ENCODE measurements around the gene RPS6KA4.

RPS6KA4 gene

DNA sequence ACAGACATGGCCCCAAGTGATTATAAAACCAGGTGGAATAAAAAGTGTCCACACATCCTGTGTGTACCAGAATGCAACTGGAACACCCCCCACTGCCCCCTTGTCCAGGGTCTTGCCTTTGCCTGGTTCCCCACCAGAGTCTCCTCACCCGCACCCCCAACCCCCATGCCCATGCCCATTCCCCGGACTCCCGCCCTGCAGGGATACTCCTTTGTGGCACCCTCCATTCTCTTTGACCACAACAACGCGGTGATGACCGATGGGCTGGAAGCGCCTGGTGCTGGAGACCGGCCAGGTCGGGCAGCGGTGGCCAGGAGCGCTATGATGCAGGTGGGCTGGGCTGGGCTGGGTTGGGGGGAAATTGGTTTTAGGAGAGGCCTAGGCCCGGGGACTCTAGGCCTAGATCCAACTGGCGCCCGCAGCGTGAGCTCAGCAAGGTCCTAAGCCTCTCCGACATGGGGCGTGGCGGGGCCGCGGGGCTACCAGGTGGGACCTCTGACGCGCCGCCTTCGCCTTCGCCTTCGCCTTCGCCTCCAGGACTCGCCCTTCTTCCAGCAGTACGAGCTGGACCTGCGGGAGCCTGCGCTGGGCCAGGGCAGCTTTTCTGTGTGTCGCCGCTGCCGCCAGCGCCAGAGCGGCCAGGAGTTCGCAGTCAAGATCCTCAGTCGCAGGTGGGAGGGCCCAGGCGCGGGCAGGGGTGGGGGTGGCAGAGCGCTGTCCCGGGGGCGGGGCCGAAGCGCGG, 9.1 kb downstream of the RPS6KA4 start:
- no peak for DNase-seq (ENCODE audit: low read depth)

DNA sequence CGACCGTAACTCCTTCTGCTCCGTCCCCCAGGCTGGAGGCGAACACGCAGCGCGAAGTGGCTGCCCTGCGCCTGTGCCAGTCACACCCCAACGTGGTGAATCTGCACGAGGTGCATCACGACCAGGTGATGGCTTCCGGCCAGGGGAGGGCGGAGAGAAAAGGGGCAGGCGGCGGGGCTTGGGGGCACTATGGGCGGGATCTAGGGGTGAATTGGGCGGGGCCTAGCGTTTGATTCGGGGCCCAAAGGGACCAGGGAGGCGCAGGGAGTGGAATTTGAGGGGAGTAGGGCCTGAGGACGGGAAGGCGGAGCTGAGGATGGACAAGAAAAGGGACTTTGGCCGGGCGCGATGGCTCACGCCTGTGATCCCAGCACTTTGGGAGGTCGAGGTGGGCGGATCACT, 9.7 kb downstream of the RPS6KA4 start:
- no peak for DNase-seq (ENCODE audit: low read depth)

DNA sequence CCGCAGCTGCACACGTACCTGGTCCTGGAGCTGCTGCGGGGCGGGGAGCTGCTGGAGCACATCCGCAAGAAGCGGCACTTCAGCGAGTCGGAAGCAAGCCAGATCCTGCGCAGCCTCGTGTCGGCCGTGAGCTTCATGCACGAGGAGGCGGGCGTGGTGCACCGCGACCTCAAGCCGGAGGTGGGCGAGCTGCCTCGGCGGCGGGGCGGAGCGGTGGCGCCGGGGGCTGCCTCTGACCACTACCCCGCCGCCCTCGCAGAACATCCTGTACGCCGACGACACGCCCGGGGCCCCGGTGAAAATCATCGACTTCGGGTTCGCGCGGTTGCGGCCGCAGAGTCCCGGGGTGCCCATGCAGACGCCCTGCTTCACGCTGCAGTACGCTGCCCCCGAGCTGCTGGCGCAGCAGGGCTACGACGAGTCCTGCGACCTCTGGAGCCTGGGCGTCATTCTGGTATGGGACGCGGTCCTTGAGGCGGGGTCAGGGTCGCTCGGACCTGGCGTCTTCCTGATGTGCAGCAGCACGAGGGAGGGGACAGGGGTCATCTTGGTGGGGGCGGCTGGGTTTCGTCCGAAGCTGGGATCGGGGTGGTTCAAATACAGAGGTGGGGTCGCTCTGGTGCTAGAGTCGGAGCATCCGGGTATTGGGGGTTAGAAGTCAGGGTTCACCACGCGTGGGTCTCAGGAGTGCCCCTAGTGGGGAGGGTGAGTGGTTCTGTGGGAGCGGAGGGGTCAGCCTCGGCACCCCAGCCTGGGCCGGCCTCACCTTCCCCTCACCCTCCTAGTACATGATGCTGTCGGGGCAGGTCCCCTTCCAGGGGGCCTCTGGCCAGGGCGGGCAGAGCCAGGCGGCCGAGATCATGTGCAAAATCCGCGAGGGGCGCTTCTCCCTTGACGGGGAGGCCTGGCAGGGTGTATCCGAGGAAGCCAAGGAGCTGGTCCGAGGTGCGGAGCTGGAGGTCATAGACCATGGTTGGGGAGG, 10.8 kb downstream of the RPS6KA4 start:
- DNase-seq (ENCODE audit: low read depth): no peak

DNA sequence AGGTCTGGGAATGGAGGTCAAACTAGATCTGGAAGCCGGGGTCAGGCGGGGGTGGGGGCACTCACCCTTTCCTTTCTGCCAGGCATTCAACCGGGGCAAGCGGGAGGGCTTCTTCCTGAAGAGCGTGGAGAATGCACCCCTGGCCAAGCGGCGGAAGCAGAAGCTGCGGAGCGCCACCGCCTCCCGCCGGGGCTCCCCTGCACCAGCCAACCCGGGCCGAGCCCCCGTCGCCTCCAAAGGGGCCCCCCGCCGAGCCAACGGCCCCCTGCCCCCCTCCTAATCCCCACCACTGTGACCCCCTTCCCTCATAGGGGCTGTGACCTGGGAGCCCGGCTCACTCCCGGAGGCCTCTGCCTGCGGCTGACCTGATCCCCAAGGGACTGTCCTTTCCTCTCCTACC, 12.2 kb downstream of the RPS6KA4 start:
- no peak for DNase-seq (ENCODE audit: low read depth)

DNA sequence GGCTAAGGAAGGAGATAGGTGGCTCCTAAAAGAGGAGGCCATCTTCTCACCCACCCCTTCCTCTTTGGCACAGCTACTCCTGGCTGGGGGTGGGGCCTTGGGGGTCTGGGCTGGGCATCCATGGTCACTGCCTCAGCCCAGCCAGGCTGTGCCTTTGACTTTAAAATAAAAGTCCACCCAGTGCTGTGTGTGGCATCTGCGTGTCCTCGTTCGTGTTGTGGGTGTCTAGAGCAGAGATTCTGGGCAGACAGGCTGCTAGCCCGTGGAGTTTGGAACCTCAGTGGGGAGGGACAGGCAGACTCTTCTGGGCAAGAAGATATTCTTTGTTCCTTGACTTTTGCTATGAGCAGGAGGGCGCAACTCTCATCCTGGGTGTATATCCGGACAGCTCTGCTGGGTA, 13.1 kb downstream of the RPS6KA4 start:
- DNase-seq (ENCODE audit: low read depth): no peak

DNA sequence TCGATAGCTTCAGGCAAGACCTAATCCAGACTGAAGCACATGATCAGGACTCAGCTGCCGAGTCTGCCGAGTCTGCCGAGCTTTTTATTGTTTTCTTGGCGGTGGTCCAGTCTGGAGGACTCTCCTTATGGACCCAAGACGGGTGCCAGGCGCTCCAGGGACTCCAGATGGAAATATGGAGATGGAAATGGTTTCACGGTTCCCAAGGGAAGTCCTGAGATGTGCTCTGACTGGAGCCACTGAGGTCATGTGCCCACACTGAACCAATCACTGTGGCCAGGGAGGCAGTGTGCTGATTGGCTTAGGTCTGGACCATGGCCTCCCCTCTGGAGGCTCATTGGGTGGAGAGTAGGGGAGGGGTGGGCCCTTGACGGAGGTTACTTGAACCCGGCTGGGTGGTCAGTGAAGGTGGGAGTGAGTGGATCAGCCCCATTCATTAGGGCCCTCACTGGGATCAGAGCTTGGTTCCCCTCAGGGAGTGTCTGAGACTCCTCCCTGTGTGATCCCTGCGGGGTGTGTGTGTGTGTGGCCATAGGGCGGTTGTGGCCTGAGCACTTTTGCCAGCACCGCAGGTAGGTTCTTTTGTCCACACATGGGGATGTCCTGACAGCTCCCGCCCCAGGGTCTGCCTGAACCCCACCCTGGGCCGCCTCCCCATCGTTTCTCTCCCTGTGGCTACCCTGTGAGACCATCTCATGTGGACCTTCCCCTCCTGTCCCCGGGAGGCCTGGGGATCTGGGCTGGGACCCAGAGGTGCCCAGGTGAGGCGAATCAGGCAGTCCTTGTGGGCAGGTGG, 14.0 kb downstream of the RPS6KA4 start:
- no peak for DNase-seq (ENCODE audit: low read depth)

DNA sequence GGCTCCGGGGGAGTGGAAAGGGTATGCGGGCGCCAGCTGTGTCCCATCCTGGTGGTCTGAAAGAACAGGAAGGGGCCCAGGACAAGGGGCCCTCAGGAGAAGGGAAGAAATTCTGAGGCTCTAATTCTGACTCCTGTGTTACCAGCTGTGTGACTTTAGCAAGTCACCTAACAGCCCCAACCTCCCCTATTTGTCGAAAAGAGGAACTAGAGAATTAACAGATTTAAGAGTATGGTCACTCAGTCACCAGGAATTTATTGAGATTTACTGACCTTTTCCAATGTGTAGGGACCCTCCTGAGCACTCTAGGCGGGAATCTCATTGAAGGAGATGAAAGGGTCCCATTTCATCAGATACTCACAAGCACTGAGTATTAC, 14.6 kb downstream of the RPS6KA4 start:
- no peak for DNase-seq (ENCODE audit: low read depth)

DNA sequence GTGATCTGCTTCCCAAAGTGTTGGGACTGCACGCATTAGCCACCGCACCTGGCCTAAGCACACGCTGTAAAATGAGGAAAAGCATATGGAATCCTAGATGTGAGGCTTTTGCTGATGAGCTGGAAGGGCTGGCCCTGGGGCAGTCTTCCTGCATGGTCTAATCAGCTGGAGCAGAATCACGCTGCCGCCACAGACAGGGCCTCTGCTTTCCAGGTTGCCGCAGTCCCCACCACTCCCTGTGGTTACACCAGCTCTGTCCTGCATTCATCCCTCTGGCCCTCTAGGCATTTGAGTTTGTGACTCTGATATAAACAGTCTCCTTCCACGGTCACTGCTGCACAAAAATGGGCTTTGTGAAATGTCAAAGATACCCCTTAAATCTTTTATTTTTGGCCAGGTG, 17.1 kb downstream of the RPS6KA4 start:
- no peak for DNase-seq (ENCODE audit: low read depth)

DNA sequence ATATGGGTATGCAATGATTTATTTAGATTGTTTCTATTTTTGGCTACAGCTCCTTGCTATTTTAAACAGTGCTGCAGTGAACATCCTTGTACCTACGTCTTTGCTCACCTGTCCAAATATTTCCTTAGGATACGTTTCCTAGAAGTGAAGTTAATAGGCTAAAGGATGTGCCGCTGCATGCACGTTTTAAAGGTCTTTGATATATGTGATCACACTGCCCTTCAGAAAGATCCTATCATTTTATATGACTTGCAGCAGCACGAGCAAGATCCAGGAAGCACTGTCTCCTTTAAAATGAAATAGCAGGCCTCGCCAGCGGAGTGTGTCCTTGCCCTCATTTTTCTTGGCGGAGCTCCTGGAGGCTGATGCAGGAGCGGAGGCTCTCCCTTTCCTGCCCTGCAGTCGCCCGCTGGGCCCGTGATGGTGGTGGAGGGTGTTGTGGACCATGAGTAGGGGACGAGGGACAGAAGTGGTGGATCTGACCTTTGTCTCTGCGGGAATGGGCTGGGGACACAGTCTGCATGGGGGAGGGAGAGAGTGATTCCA, 19.4 kb downstream of the RPS6KA4 start:
- peak; percentile 57 for DNase-seq (ENCODE audit: low read depth)

DNA sequence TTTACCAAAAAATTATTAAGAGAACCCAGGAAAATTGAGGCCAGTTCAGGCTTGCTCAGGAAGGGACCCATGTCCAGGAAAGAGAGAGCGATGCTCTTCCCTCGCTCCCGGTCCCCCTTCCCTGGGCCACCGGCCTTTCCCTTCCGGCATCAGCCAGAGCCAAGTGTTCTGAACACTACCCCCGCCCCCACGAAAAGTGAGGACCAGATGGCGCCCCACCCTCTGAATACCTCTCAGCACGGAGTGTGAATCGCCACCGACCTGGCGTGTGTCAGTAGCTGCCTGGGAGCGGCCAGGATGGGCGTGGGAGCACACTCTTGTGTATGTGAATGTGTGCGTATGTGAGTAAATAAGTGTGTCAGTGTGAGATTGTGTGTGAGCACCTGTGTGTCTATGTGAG, 20.2 kb downstream of the RPS6KA4 start:
- DNase-seq (ENCODE audit: low read depth): no peak

DNA sequence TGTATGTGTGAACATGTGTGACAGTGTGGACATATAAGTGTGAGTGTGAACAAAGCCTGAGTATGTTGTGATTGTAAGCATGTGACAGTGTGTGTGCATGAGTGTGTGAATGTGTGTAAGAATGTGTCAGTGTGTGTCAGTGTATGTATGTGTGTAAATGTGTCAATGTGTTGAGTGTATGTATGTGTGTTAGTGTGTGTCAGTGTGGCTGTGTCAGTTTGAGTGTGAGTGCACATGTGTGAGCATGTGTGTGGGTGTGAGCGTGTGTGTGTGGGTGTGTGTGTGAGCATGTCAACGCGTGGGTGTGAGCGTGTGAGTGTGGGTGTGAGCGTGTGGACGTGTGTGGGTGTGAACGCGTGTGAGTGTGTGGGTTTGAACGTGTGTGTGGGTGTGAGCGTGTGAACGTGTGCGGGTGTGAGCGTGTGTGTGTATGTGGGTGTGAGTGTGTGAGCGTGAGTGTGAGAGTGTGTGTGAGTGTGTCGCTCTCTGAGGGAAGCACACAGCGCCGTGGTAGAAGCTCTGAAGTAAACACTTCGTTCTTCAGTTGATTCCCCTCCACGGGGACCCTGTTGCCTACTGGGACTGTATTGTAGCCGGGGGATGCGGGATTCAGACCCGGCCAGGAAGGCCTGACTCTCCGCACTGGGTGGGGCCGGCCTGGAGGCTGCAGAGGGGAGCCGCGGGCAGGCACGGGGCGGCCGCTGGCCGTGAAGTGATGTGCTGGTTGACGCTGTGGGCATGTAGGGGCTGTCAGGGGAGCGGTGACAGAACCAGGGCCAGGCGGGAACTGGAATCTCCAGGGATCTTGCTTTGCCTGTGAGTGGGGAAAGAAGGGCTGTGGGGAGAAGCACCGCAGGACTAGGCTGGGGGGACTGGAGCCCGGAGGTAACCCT, 21.1 kb downstream of the RPS6KA4 start:
- DNase-seq (ENCODE audit: low read depth): no peak

DNA sequence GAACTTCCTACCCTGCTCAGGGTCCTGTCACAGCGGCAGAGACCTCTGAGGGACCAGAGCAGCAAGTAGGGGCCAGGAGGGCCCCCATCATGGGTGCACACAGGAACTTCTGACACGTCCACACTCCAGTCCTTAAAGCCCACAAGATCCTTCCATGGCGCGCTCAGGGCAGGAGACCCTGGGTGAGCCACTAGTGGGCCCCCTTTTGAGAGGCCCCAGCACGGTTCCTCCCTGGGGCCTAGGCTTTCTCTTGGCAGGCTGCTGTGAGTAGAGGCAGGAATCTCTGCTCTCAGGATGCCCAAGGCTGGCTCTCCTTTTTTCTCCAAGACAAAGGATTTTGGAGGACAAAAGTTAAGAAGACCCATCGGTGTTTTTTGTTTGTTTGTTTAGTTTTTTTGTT, 22.4 kb downstream of the RPS6KA4 start:
- DNase-seq (ENCODE audit: low read depth): no peak

DNA sequence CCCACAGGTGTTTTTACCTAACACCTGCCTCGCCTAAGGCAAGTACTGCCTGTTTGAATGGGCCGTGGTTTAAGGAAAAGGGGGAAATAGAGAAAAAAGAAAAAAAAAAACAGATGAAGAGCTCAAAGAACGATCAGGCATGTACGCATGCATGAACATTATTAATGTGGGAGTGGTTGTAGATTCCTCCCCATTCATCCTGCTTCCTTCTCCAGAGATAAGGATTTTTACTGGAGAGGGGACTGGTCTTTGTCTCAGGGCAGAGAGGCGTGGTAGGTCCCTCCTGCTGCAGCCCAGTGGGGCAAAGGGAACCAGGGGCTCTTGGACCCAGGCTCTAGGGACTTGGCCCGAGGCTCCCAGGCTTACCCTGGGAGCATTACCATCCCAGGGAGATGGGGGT, 23.1 kb downstream of the RPS6KA4 start:
- DNase-seq (ENCODE audit: low read depth): no peak

DNA sequence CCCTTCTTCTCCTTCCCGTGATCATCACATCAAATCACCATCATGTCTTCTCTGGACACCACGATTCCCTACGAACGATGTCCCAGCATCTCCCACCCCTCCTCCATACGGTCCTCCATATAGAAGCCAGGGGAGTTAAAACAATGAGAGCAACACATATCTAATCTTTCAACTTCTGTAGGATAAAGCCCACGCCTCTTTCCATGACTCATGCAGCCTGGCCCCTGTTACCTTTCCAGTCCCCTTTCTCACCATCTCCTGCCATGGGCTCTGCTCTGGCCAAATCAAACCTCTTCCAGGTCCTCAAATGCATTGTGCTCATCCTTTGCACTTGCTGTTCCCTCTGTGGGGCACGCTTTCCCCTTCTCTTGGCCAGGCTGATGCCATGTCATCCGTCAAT, 23.6 kb downstream of the RPS6KA4 start:
- DNase-seq (ENCODE audit: low read depth): no peak

DNA sequence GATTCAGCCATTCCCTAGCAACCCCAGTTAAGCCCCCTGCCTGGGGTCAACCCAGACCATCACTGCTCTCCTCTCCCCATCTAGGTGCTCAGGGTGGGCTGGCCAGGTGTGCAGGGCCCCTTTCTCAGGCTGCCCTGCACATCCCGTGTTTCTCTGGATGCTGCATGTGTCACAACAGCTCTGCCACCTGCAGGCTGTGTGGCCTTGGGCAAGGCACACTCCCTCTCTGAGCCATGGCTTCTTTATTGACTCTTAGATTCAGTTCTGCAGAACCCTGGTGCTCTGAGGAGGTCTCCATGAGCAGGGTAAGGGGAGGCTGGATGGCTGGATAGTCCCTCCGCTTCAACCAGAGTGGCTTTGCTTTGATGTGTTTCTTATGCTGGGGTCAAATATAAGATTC, 24.6 kb downstream of the RPS6KA4 start:
- DNase-seq (ENCODE audit: low read depth): no peak

DNA sequence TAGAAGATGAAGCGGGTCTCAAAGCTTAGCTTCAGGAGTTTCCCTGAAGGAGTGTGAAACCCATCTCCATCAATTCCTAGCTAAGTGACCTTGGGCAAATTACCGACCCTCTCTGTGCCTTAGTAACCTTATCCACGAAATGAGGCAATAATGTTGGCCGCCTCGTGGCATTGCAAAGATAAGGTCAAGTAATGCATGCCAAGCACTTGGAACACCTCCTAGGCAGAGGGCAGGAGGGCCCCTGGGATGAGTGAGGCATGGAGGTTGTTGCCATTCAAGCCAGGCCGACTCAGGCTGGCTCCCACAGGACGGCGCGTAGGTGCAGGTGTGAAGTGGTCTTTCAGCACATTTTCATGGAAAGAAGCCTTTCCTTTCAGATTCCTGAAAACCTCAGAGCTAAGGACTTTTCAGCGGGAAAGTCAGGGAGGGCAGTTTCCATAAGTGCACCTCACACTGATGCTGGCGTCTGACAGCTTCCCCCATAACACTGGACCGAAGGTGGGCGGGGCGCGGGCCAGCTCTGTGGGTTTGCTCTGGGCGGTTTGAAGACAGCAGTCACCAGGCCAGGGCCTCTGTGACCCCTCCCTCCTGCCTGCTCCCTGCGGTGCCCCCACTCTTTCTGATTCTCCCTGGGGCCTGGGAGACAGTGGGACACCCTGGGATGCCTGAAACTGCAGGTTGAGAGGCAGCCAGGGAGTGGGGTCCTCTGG, 25.2 kb downstream of the RPS6KA4 start:
- DNase-seq (ENCODE audit: low read depth): no peak

DNA sequence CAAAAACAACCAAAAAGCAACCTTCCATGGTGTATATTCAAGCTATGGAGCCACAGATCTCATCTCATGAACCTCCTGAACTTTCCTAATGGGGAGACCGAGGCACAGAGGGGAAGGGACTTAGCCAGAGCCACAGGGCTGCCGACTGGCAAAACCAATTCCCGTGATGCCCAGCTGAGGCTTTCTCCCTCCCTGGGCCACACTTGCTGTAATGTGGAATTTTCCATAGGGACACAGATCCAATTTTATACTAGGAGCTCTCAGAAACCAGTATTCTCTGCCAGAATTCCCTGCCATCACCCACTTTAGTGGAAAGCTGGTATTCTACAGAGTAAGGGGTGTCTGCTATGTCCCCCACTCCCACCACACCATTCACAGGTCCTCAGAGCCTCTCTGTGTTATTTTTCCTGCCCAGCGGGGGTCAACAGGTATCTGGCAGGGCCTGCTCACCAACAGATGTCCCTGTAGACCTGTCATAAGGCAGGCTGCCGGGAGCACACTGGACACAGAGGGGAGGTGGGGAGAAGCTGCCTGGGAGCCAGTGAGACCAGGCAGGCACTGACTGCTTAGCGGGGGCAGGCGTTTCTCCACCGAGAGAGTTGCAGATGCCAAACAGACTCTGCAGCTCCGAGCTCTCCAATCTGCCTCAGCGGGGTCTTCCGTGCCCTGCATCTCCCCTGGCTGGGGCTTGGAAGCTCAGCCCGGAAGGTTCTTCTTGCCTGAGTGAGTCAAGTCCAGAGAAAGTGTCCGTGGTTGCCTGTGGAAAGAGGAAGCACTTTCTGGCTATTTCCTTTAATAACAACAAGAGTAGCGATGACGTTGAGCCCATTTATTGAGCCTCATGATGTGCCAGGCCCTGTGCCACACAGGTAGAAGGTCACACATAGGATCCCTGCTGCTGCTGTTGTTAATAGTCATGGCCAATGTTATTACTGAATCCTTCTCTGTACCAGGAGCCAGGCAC, 26.3 kb downstream of the RPS6KA4 start:
- DNase-seq (ENCODE audit: low read depth): no peak

DNA sequence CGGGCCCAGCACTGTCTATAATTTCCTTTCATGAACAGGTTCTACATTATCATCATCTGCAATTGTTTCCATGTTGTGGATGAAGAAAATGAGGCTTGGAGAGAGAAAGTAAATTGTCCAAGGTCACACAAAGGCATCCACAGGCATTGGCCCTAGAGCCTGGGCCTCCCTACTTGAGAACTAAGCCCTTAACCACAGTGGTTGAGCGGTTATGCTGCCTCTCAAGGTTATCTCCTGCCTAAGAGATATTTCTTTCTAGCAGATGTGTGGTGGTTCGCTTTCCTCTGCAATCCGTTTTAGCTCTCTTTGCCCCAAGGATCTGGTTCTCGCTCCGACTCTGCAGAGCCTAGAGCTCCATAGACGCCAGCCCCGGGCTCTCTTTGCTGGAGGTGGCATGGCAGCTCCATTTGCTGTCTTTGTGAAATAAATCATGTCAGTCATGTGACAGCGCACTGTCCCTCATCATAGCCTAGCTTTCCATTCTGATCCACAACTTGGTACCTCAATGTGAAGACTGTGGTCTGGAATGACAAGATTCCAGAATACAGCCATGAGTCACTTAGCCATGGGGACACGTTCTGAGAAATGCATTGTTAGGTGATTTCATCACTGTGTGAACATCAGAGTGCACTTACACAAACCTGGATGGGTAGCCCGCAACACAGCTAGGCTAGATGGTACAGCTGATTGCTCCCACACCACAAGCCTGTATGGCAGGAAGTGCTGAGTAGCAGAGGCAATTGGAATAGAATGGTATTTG, 27.2 kb downstream of the RPS6KA4 start:
- no peak for DNase-seq (ENCODE audit: low read depth)

DNA sequence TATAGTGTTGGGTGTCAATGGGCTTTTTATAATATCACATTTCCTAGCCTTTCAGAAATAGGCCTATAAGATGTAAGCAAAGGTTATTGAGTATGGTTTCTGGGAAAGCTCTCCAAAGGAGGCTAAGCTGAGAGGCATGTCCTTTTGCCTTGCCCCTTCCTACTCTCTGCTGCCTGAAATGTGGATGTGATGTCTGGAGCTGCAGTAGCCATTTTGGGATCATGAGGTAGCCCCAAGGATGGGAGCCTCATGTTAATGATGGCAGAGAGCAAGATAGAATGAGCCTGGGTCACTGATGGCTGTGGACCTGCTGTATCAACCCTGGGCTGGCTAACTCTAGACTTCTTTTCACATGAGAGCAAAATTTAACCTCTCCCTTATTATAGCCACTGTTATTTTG, 29.0 kb downstream of the RPS6KA4 start:
- no peak for DNase-seq (ENCODE audit: low read depth)
